IPS DF 6.9 (cell line): Measurements from ENCODE around the gene OR52M1.

Experiments
- DNase-seq: peaks from one replicate; pipeline ENCODE4 v3.0.0-alpha.2; 2013; ENCODE audit warnings: low read depth, low spot score
- H3K27ac ChIP-seq: one replicate; pipeline ENCODE4 v1.5.1; 2013; ENCODE audit warnings: low read length, control low read depth
- H3K27me3 ChIP-seq: 2 replicates; pipeline ENCODE4 v1.6.1; 2013; ENCODE audit warnings: mild to moderate bottlenecking, low read length; ENCODE audit not compliant: control insufficient read depth, insufficient read depth
- H3K36me3 ChIP-seq: 2 replicates; pipeline ENCODE4 v1.6.1; 2013; ENCODE audit warnings: low read length; ENCODE audit not compliant: control insufficient read depth, insufficient read depth
- H3K4me1 ChIP-seq: 2 replicates; pipeline ENCODE4 v1.6.1; 2013; ENCODE audit warnings: low read length; ENCODE audit not compliant: control insufficient read depth, insufficient read depth
- H3K4me3 ChIP-seq: 2 replicates; pipeline ENCODE4 v1.5.1; 2013; ENCODE audit warnings: mild to moderate bottlenecking, low read length
- H3K9me3 ChIP-seq: 2 replicates; pipeline ENCODE4 v1.6.1; 2013; ENCODE audit warnings: low read length, inconsistent platforms; ENCODE audit not compliant: control insufficient read depth, insufficient read depth
- WGBS: extraction: QIAGEN DNeasy Blood & Tissue Kit; methylation state at CpG from one replicate; pipeline ENCODE4 v1.1.7; 2013; ENCODE audit warnings: mixed read lengths, missing lambda C conversion rate; ENCODE audit not compliant: insufficient read length, insufficient coverage; 5-methylcytosine and 5-hydroxymethylcytosine counted together

The OR52M1 gene, protein sequence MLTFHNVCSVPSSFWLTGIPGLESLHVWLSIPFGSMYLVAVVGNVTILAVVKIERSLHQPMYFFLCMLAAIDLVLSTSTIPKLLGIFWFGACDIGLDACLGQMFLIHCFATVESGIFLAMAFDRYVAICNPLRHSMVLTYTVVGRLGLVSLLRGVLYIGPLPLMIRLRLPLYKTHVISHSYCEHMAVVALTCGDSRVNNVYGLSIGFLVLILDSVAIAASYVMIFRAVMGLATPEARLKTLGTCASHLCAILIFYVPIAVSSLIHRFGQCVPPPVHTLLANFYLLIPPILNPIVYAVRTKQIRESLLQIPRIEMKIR

DNA sequence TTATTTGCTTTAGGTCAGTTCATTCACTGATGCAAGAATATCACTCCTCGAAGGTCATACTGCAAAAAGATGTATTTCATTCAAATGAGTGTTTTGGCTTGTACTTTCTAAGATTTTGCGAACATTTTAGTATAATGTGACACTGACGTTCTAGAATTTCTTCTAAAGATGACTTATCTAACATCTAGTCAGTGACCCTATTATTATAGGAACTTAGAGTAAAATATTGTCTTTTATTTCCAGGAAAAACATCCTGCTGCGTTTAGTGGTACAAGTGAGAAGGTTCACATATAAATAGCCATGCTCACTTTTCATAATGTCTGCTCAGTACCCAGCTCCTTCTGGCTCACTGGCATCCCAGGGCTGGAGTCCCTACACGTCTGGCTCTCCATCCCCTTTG lies at the start of gene OR52M1:
Gene OR52M1, plus strand, starts transcription at position 301 of the 400 bp plus-strand sequence. Its CDS starts 0 bp downstream, at position 301.
- no peaks in the 10 kb centered on the region for H3K4me1 ChIP-seq
- H3K36me3 ChIP-seq: no peaks in the 10 kb centered on the region
- H3K4me3 ChIP-seq: no peak within 1 kb of the TSS
- H3K9me3 ChIP-seq: no peaks in the 10 kb centered on the region
- no CpG with 5 or more reads among the region's 5 CpGs for WGBS
- no peaks in the 10 kb centered on the region for H3K27me3 ChIP-seq
- no peak within 1 kb of the TSS for H3K27ac ChIP-seq
- no peak for DNase-seq

DNA sequence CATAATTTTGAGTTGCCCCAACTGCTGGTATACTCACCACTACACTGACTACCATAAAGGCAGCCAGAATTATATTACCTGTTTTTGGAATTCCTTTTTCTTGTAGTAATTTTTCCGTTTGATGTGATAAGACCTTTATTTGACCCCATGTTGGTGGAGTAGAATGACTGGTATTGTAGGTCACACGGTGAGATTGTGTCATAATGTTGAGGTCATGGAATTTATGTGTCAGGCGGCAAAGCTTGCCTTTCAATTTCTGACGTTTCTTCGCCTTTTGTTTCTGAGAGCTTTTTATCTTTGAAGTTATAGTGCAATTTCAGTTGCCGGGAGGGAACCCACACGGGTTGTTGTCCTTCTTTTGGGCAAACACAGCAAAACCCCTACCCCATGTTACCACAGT lies 49.5 kb upstream of the OR52M1 start:
- DNase-seq: no peak
- WGBS: no CpG with 5 or more reads among the region's 7 CpGs
- H3K27ac ChIP-seq: no peak overlapping the region
- H3K27me3 ChIP-seq: no peaks in the 10 kb centered on the region
- no peaks in the 10 kb centered on the region for H3K36me3 ChIP-seq
- H3K4me1 ChIP-seq: no peaks in the 10 kb centered on the region
- H3K4me3 ChIP-seq: no peak overlapping the region
- H3K9me3 ChIP-seq: no peaks in the 10 kb centered on the region

DNA sequence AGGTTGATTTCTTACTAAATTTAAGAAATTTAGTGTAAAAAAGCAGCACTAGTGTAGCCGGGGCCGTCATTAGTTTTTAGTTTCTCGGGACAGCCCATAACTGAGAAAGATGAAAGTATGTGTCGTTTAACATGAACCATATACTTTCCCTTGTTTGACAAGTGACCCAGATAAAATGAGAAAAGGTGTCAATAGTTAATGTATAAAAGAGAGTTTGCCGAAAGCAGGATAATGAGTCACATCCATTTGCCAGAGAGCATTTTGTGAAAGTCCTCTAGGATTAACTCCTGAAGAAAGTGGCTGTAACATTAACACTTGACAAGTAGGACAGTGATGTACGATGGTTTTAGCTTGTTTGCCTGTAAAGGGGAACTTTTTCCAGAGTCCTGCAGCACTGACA lies 49.0 kb upstream of the OR52M1 start:
- no peaks in the 10 kb centered on the region for H3K9me3 ChIP-seq
- WGBS: no CpG with 5 or more reads among the region's 6 CpGs
- no peak for DNase-seq
- H3K27ac ChIP-seq: no peak overlapping the region
- H3K4me3 ChIP-seq: no peak overlapping the region
- no peaks in the 10 kb centered on the region for H3K27me3 ChIP-seq
- no peaks in the 10 kb centered on the region for H3K36me3 ChIP-seq
- no peaks in the 10 kb centered on the region for H3K4me1 ChIP-seq

DNA sequence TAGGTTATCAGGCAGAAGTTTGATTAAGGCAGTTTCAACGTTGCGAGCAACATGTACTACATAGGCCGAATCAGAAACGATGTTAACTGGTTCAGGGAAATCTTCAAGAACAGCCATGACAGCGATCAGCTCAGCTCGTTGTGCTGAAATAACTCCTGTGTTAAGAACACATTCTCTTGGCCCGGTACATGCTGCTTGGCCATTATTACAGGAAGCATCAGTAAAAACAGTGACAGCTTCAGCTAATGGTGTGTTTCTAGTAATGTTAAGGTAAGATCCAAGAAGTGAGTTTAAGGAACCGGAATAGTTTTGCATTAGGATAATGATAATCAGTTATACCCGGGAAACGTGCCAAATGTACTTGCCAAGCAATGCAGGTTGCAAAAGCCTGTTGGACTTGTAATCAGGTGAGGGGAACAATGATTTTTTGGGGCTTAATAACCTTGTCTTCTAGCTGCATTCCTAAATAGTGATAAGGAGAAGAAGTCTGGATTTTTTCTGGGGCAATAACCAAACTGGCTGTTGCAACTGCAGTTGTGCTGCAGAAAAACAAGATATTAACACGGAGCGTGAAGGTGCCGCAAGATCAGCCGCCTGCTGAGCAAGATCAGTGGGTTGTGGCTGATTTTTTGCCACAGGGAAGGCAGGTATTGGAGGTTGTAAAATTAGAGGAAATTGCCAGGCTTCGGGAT lies 48.3 kb upstream of the OR52M1 start:
- DNase-seq: no peak
- Histone ChIP-seq H3K27me3 (no peaks in the 10 kb centered on the region), H3K36me3 (no peaks in the 10 kb centered on the region), H3K27ac (no peak overlapping the region), H3K9me3 (no peaks in the 10 kb centered on the region), H3K4me1 (no peaks in the 10 kb centered on the region), H3K4me3 (no peak overlapping the region)
- no CpG with 5 or more reads among the region's 15 CpGs for WGBS

DNA sequence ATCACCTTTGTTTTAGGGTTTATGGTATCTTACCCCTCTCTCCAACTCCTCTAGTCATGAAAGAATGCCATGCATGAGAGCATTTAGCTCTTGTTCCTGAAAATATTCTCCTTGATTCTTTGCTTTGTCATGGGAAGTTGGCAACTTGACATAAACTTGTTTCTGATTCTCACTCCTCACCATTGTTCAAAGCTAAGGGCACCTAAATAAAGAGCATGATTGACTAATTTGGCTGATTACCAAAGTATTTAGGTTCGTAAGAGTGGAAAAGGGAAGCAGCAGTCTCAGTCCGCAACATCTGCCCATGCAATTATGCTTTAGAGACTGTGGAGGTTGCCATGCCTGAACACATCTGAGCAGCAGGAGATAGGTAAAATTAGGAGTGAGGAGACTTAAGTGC lies 36.1 kb upstream of the OR52M1 start:
- WGBS: no CpG with 5 or more reads among the region's 2 CpGs
- Histone ChIP-seq H3K4me1 (no peaks in the 10 kb centered on the region), H3K27ac (no peak overlapping the region), H3K4me3 (no peak overlapping the region), H3K27me3 (no peaks in the 10 kb centered on the region), H3K36me3 (no peaks in the 10 kb centered on the region), H3K9me3 (no peaks in the 10 kb centered on the region)
- no peak for DNase-seq

DNA sequence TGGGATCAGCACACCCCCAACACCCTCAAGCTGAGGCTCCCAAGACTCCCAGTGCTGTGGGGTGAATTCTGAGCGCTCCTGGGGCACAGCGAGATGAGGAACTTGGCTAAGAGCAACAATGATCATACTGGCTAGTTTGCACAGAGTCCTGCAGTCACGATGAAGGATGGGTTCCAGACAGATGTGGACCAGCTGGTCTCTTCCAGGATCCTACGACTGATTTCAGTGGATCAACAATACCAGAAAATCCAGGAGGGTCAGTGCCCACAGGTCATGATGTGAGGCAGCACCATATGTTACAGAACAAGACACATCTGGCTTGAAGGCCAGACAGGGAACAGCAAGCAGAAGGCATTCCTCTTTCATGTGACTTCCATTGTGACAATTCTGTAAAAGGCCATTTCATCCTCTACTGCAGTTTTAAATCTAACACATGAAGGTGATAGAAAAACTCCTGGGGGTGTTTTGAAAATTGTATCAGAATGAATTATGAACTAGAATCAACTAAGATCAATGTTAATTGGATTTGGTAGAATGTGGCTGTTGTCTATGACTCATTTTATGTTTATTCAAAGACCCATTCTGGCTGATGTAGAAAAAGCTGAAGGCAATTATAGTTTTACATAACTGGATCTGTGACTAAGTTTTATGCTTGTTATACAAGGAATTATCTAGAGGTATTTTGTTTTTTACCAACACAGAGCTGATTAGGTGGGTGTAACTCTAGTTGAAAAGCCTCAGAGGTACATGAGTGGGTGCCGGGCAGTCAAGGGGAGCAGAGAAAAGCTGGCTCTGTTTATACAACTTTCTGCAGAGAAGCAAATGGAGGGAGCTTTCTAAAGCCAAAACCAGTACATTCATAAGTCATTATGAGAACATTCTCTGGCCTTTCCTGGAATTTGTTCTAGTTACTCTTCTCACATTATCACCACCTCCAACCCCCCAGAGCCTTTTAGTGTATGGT lies 33.4 kb upstream of the OR52M1 start:
- no peak overlapping the region for H3K27ac ChIP-seq
- WGBS: no CpG with 5 or more reads among the region's 5 CpGs
- DNase-seq: no peak

DNA sequence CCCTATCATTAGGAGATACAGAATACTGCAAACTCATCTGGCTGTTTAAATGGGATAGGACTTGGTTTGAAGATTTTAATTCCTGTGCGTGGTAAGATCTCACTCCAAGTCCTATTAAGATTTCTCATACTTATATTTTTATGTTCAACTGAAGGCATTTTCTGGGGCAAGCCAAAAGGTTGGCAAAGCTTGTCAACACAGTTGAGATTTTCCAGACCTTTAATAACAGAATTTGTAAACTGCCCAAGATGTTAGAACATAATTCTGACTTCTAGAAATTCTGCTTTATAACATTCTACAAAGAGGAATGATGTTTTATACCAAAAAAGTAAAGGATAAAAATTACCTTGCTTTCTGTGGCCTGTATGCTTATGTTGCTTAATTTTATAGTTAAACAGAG lies 30.8 kb upstream of the OR52M1 start:
- no peak overlapping the region for H3K27ac ChIP-seq
- no peaks in the 10 kb centered on the region for H3K27me3 ChIP-seq
- H3K4me3 ChIP-seq: no peak overlapping the region
- no peaks in the 10 kb centered on the region for H3K36me3 ChIP-seq
- DNase-seq: no peak
- no peaks in the 10 kb centered on the region for H3K9me3 ChIP-seq
- no CpG with 5 or more reads among the region's 1 CpG for WGBS
- H3K4me1 ChIP-seq: no peaks in the 10 kb centered on the region

More for the DNA sequence above, 33.4 kb upstream of the OR52M1 start:
- Histone ChIP-seq H3K9me3 (no peaks in the 10 kb centered on the region), H3K4me1 (no peaks in the 10 kb centered on the region), H3K4me3 (no peak overlapping the region), H3K36me3 (no peaks in the 10 kb centered on the region), H3K27me3 (no peaks in the 10 kb centered on the region)

DNA sequence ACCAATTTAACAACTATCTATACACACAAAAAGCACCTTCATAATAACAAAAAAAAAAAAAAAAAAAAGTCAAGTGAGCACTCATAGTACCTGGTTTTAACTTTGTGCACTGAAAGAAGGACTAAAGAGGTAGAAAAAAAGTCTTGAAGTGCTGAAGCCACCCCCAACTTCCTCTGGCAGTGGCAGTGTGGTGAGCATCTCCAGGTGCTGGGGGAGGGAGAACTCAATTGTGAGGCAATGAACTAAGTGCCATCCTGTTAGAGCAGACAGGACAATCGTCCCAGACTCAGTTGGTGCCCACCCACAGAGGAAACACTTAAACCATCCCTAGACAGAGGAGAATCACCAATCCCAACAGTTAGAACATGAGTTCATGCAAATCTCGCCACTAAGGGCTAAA lies 22.7 kb upstream of the OR52M1 start:
- Histone ChIP-seq H3K36me3 (no peaks in the 10 kb centered on the region), H3K4me3 (no peak overlapping the region), H3K4me1 (no peaks in the 10 kb centered on the region), H3K27ac (no peak overlapping the region), H3K27me3 (no peaks in the 10 kb centered on the region), H3K9me3 (no peaks in the 10 kb centered on the region)
- no peak for DNase-seq
- WGBS: no CpG with 5 or more reads among the region's 2 CpGs

DNA sequence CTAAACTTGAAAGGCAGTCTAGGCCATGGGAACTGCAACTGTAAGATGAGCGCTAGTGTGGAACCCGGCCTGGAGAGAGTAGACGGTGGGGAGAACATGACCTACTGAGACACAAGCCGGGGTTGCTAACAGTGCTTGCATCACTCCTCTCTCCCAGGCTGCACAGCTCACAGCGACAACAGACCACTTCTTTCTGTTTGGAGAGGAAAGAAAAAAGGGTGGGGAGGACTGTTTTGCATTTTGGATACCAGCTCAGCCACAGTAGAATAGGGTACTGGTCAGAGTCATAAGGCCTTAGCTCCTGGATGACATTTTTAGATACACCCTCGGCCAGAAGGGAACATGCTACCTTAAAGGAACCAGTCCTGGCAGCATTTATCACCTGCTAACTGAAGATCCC lies 22.2 kb upstream of the OR52M1 start:
- H3K9me3 ChIP-seq: no peaks in the 10 kb centered on the region
- no peaks in the 10 kb centered on the region for H3K27me3 ChIP-seq
- H3K4me3 ChIP-seq: no peak overlapping the region
- H3K4me1 ChIP-seq: no peaks in the 10 kb centered on the region
- H3K36me3 ChIP-seq: no peaks in the 10 kb centered on the region
- no CpG with 5 or more reads among the region's 6 CpGs for WGBS
- DNase-seq: no peak
- H3K27ac ChIP-seq: no peak overlapping the region

DNA sequence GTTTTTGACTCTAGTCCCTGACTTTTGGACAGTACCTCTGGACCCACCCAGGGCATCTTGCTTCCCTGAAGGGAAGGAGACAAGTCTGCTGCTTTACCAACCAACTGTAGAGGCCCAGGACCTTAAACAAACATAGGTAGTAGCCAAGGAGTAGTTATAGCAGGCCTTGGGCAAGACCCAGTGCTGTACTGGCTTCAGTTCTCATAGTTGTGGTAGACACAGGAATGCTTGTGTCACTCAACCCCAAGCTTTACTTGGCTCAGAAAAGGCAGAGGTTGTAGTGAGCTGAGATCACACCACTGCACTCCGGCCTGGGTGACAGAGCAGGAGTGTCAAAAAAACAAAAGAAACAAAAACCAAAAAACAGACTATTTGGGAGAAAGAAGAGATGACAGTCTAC lies 21.3 kb upstream of the OR52M1 start:
- no CpG with 5 or more reads among the region's 1 CpG for WGBS
- Histone ChIP-seq H3K4me1 (no peaks in the 10 kb centered on the region), H3K27me3 (no peaks in the 10 kb centered on the region), H3K27ac (no peak overlapping the region), H3K9me3 (no peaks in the 10 kb centered on the region), H3K36me3 (no peaks in the 10 kb centered on the region), H3K4me3 (no peak overlapping the region)
- no peak for DNase-seq
